KMS-11 (cell line): ENCODE results near the gene MATK.

ENCODE experiments used
- H2AFZ ChIP-seq: fragments of 200-600 bp; sonication (generic); 2 replicates; pipeline ENCODE4 v1.6.1; 2016; ENCODE audit warnings: antibody characterized with exemption, mixed run types, low read depth
- H3K27ac ChIP-seq: fragments of 200-600 bp; sonication (generic); 2 replicates; pipeline ENCODE4 v1.6.1; 2016; ENCODE audit warnings: mild to moderate bottlenecking, mixed run types
- H3K27me3 ChIP-seq: fragments of 200-600 bp; sonication (generic); 2 replicates; pipeline ENCODE4 v1.6.1; 2017; ENCODE audit warnings: mild to moderate bottlenecking, low read depth, mixed run types, moderate library complexity; ENCODE audit not compliant: insufficient read depth
- H3K36me3 ChIP-seq: fragments of 200-600 bp; sonication (generic); 2 replicates; pipeline ENCODE4 v1.6.1; 2017; ENCODE audit warnings: mild to moderate bottlenecking, mixed run types; ENCODE audit not compliant: insufficient read depth
- H3K4me1 ChIP-seq: fragments of 200-600 bp; sonication (generic); 2 replicates; pipeline ENCODE4 v1.6.1; 2016; ENCODE audit warnings: mild to moderate bottlenecking, low read depth, mixed run types; ENCODE audit not compliant: poor library complexity, severe bottlenecking
- H3K4me2 ChIP-seq: fragments of 200-600 bp; sonication (generic); 2 replicates; pipeline ENCODE4 v1.7.0; 2016; ENCODE audit warnings: mild to moderate bottlenecking, mixed run types
- H3K4me3 ChIP-seq: fragments of 200-600 bp; sonication (generic); IDR thresholded peaks from 2 replicates; pipeline ENCODE4 v1.6.1; 2017; ENCODE audit warnings: low read depth, low read length, mixed read lengths; ENCODE audit not compliant: insufficient read depth
- H3K79me2 ChIP-seq: fragments of 200-600 bp; sonication (generic); 2 replicates; pipeline ENCODE4 v1.6.1; 2016; ENCODE audit warnings: low read depth, mixed run types; ENCODE audit not compliant: insufficient read depth
- H3K9ac ChIP-seq: fragments of 200-600 bp; sonication (generic); 2 replicates; pipeline ENCODE4 v1.6.1; 2016; ENCODE audit warnings: mild to moderate bottlenecking, mixed run types
- H4K20me1 ChIP-seq: fragments of 200-600 bp; sonication (generic); 2 replicates; pipeline ENCODE4 v1.6.1; 2016; ENCODE audit warnings: mild to moderate bottlenecking, mixed run types; ENCODE audit not compliant: insufficient read depth
- TF ChIP-seq, protein P1 (sequence below): fragments of 200-600 bp; sonication (generic); conservative IDR thresholded peaks from 2 replicates; pipeline ENCODE4 v1.6.1; 2017; ENCODE audit warnings: low read depth, mild to moderate bottlenecking, antibody characterized with exemption, low read length, moderate library complexity, mixed read lengths

The MATK gene

DNA sequence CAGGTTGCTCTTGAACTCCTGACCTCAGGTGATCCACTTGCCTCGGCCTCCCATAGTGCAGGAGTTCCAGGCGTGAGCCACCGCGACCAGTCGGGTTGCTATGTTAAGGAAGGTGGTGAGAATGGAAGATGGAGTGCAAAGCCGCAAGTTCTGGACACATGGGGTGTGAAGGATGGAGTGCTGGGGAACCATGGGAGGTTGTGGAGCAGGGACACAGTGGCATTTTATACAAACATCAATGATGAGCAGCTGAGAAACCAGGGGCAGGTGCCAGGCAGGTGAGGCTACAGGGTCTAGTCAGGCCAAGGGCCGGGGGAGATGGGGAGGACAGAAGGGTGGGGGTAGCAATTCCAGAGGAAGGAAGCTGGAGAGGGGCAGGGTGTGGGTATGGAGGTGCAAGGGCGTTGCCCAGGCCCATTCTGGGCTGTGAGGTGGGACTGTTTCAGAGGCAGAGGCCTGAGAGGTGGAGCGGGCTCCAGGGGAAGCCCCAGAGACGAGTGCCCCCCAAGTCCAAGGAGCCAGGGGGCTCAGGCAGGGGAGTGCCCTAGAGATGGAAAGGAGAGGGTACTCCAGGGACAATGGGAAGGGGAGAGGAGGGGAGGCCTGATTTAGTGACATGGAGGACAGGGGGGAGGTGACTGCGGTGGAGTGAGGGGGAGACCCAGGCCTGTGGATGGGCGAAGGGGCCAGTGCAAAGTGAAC, 12.2 kb downstream of the MATK start:
- Histone ChIP-seq H3K27me3 (peaks cover 13% of the 10 kb centered on the region; the same call in 1 of the 2 replicates), H3K4me1 (no peaks in the 10 kb centered on the region), H3K27ac (no peak overlapping the region), H3K4me2 (no peak overlapping the region), H3K4me3 (no peak overlapping the region), H2AFZ (no peak overlapping the region), H4K20me1 (no peaks in the 10 kb centered on the region), H3K36me3 (no peaks in the 10 kb centered on the region), H3K9ac (no peak overlapping the region), H3K79me2 (no peaks in the 10 kb centered on the region)
- TF ChIP-seq, protein P1, sequence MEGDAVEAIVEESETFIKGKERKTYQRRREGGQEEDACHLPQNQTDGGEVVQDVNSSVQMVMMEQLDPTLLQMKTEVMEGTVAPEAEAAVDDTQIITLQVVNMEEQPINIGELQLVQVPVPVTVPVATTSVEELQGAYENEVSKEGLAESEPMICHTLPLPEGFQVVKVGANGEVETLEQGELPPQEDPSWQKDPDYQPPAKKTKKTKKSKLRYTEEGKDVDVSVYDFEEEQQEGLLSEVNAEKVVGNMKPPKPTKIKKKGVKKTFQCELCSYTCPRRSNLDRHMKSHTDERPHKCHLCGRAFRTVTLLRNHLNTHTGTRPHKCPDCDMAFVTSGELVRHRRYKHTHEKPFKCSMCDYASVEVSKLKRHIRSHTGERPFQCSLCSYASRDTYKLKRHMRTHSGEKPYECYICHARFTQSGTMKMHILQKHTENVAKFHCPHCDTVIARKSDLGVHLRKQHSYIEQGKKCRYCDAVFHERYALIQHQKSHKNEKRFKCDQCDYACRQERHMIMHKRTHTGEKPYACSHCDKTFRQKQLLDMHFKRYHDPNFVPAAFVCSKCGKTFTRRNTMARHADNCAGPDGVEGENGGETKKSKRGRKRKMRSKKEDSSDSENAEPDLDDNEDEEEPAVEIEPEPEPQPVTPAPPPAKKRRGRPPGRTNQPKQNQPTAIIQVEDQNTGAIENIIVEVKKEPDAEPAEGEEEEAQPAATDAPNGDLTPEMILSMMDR: no peak

DNA sequence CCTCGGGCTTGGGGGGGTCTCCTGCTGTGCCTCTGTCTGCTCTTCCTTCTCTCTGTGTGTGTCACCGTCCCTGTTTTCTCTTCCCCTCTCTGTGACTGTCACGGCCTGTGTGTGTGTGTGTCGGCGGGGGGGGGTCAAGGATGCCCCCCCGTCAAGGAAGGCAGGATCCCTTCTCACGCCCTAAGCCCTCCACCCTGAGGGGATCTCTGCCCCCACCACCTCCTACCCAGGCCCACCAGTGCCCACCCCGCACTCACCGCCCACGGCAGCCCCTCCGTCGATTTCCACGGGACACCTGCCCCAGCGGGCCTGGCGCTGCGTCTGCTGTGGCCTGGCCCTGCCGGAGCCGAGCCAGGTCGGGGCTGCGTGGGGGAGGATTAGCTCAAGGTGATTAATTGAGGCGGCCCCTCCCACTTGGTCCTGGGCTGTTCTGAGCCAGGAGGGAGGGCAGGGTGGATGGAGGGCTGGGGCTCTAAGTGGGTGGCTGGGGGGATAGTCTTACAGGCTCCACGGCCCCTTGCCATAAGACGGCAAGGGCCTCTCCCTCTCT, 14.2 kb downstream of the MATK start, which contains the start of gene RAX2:
Gene RAX2 (minus strand): TSS at position 323 of the 550 bp plus-strand sequence. CDS start 486 bp downstream, outside the sequence.
- Histone ChIP-seq H4K20me1 (no peaks in the 10 kb centered on the region), H3K36me3 (no peaks in the 10 kb centered on the region), H3K27me3 (peaks cover 6% of the 10 kb centered on the region; the same call in 1 of the 2 replicates), H2AFZ (no peak within 1 kb of the TSS), H3K4me1 (no peaks in the 10 kb centered on the region), H3K27ac (no peak within 1 kb of the TSS), H3K4me2 (no peak within 1 kb of the TSS), H3K9ac (no peak within 1 kb of the TSS), H3K79me2 (no peaks in the 10 kb centered on the region), H3K4me3 (no peak within 1 kb of the TSS)
- TF ChIP-seq, protein P1: no peak

DNA sequence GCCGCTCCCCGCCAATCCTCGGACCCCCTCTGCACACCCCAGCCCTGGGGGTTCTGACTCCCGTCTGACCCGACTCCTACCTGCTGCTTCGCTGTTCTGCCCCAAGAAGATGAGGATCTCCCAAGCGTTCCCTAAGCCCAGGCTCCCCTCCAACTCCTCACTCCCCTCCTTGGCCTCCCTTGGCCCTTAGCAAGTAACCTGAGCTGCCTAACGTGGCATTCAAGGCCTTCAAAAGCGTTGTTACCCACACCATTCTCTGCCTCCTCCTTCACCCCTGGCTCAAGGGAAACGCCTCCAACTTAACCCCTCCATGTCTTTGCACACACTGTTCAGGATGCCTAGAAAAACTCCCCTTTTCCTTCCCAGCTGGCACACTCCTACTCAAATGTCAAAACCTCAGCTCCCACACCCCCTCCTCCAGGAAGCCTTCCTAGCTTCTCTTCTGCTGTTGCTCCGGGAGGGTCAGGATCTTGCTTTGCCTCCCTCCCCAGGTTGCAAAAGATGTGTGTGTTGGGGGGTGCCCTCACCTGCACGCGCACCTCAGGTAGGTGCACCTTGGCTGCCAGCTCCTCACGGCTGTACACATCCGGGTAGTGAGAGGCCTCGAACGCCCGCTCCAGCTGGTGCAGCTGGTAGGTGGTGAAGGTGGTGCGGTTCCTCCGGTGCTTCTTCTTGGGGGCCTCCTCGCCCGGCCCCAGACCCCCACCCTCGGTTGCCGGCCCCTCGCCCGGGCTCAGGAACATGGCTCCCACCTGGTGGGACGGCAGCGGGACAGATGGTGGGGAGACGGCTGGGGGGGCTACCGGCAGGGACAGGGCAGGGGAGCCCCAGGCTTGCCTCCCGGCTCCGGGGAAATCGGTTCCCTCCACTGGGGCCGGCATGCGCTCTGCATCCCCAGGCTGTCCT, 14.9 kb downstream of the MATK start:
- no peak overlapping the region for H2AFZ ChIP-seq
- H3K36me3 ChIP-seq: no peaks in the 10 kb centered on the region
- H3K4me1 ChIP-seq: no peaks in the 10 kb centered on the region
- H3K27me3 ChIP-seq: peaks cover 6% of the 10 kb centered on the region; the same call in 1 of the 2 replicates
- no peaks in the 10 kb centered on the region for H4K20me1 ChIP-seq
- no peak overlapping the region for H3K9ac ChIP-seq
- H3K79me2 ChIP-seq: no peaks in the 10 kb centered on the region
- no peak overlapping the region for H3K27ac ChIP-seq
- no peak overlapping the region for H3K4me3 ChIP-seq
- TF ChIP-seq, protein P1: no peak
- no peak overlapping the region for H3K4me2 ChIP-seq

DNA sequence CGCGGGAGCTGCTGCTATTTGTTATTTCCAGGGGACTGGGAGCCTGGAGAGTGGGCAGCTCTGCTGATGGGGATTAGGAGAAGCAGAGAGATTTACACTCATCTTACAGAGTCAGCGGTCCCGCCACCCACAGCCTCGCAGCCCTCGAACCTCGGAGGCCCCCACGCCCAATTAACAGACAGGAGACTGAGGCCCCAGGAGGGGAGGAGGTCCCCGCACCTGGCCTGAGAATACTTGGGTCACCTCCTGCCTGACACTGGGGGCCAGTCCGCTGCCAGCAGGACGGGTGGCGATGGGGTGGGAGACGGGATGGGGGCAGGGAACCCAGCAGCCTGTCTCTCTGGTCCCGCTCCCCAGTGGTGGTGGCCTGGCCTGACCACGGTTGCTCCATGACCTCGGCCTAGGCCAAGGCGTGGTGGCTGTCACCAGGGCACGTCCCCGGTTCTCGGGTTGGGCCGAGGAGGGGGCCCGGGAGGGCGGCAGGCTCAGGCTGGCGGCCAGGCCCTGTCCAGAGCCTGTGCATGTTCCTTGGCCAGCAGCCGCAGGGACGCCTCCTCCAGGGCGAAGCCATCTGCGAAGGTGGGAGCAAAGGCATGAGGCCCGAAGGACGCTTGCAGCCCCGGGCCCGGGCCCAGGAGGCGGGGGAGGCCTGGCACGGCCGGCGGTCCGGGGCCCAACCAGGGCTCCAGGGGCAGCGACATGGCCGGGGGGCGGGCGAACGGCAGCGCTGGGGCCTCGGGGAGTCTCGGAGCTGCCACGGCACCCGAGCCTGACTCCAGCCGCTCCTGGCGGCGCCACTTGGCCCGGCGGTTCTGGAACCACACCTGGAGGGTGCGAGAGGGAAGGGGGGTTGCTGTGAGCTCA, 15.8 kb downstream of the MATK start:
- Histone ChIP-seq H3K4me3 (no peak overlapping the region), H3K27ac (no peak overlapping the region), H3K4me1 (no peaks in the 10 kb centered on the region), H2AFZ (no peak overlapping the region), H4K20me1 (no peaks in the 10 kb centered on the region), H3K4me2 (no peak overlapping the region), H3K27me3 (peaks cover 6% of the 10 kb centered on the region; the same call in 1 of the 2 replicates), H3K9ac (no peak overlapping the region), H3K36me3 (no peaks in the 10 kb centered on the region), H3K79me2 (no peaks in the 10 kb centered on the region)
- TF ChIP-seq, protein P1: no peak
